ENCODE results near the gene EPB41L5. TPM values are rescaled to one million over a fixed set of nuclear protein-coding genes. Genes with fewer than 3 reads are reported as not detected.
"Not testable (repeated sequence)": the region's sequence is repeated elsewhere in the genome, so short reads cannot be mapped to it uniquely, and the experiment has no call there.

EPB41L5 gene
- total and polyA plus RNA-seq, 9 donors = 9.3 to 39.5 (median 27.1) TPM

- Histone ChIP-seq H3K9me3 (no peaks in the 10 kb centered on the region), H3K27ac (no peak overlapping the region), H3K27me3 (no peaks in the 10 kb centered on the region), H3K4me1 (ENCODE audit: insufficient read depth) (peaks cover 2% of the 10 kb centered on the region), H3K36me3 (no peaks in the 10 kb centered on the region), H3K4me3 (no peak overlapping the region)
- TF ChIP-seq EP300 (IDR thresholded peaks at IDR 0.05) = no peak
- TF ChIP-seq POLR2A (IDR thresholded peaks at IDR 0.05) = no peak
- no peak for TF ChIP-seq CTCF (IDR thresholded peaks at IDR 0.05)
- 88 to 91% (median 89%) methylated on average over 4 of the region's 4 CpGs for WGBS, 3 donors
- no peak for DNase-seq
- intact Hi-C loops (cut with DNase I) = no loop called here
Measured at GRCh38 chr2:120037995-120038541, 25.2 kb downstream of the EPB41L5 start.

DNA sequence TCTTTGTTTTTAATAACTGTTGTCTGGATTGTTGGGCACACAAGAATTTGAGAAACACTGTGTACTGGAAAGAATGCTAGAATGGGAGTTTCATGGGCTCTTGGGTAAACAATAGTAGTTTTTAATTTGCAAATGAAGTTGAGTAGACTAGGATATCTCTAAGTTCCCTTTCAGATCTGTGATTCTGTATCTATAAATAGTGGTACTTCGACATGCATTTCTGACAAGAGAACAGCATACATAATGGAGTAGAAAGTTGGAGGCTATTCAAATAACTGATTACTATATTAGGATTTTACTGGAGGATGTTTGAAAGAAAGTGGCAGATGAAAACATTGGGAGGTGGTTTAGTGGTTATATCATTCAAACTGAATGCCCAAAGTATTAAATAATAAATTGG lies 29.5 kb downstream of the EPB41L5 start:
- intact Hi-C loops (cut with DNase I) = no loop called here
- TF ChIP-seq POLR2A (IDR thresholded peaks at IDR 0.05) (no peak), EP300 (IDR thresholded peaks at IDR 0.05) (no peak), CTCF (IDR thresholded peaks at IDR 0.05) (no peak)
- DNase-seq = no peak
- Histone ChIP-seq H3K4me1 (ENCODE audit: insufficient read depth) (no peaks in the 10 kb centered on the region), H3K4me3 (no peak overlapping the region), H3K9me3 (peaks cover 0 to 4% of the 10 kb centered on the region in 2 donors), H3K27ac (no peak overlapping the region), H3K27me3 (no peaks in the 10 kb centered on the region), H3K36me3 (no peaks in the 10 kb centered on the region)
- 9 to 19% (median 13%) methylated on average over 1 of the region's 1 CpG for WGBS, 3 donors

GRCh38 chr2:120044336-120044735 lies 31.5 kb downstream of the EPB41L5 start:
- Histone ChIP-seq H3K36me3 (no peaks in the 10 kb centered on the region), H3K9me3 (peaks cover 0 to 4% of the 10 kb centered on the region in 2 donors), H3K27me3 (no peaks in the 10 kb centered on the region), H3K4me3 (no peak overlapping the region), H3K4me1 (ENCODE audit: insufficient read depth) (no peaks in the 10 kb centered on the region), H3K27ac (no peak overlapping the region)
- no peak for DNase-seq
- TF ChIP-seq CTCF (IDR thresholded peaks at IDR 0.05) (no peak), POLR2A (IDR thresholded peaks at IDR 0.05) (no peak), EP300 (IDR thresholded peaks at IDR 0.05) (no peak)
- intact Hi-C loops (cut with DNase I) = no loop called here

- WGBS, 3 donors = 96 to 98% (median 97%) methylated on average over 4 of the region's 4 CpGs
- H3K4me1 ChIP-seq (ENCODE audit: insufficient read depth); DNase-seq; H3K36me3 ChIP-seq; H3K27me3 ChIP-seq; H3K27ac ChIP-seq; H3K9me3 ChIP-seq; H3K4me3 ChIP-seq; intact Hi-C loops (cut with DNase I): not testable (repeated sequence)
Measured at GRCh38 chr2:120045775-120046174, 32.9 kb downstream of the EPB41L5 start.

GRCh38 chr2:120046252-120046651 lies 33.4 kb downstream of the EPB41L5 start:
- H3K27me3 ChIP-seq; intact Hi-C loops (cut with DNase I); H3K9me3 ChIP-seq; H3K4me1 ChIP-seq (ENCODE audit: insufficient read depth); H3K4me3 ChIP-seq; DNase-seq; H3K36me3 ChIP-seq; H3K27ac ChIP-seq: not testable (repeated sequence)
- WGBS, 3 donors = 97 to 100% (median 98%) methylated on average over 2 of the region's 2 CpGs

Data from ovary (tissue), 9 donors.